Measurements from ENCODE around the gene MAPK9.

GRCh38 chr5:180211761-180212035 is 80.2 kb downstream of the MAPK9 start:
- TF ChIP-seq CTCF (conservative IDR thresholded peaks at IDR 0.05) (no peak), ZFX (IDR thresholded peaks at IDR 0.05) (no peak)
